ENCODE results near the gene USP17L17.
"Not testable (repeated sequence)": the region's sequence is repeated elsewhere in the genome, so short reads cannot be mapped to it uniquely, and the experiment has no call there.

GRCh38 chr4:9271719-9272118 is 28.0 kb downstream of the USP17L17 start:
- TF ChIP-seq, protein P1, sequence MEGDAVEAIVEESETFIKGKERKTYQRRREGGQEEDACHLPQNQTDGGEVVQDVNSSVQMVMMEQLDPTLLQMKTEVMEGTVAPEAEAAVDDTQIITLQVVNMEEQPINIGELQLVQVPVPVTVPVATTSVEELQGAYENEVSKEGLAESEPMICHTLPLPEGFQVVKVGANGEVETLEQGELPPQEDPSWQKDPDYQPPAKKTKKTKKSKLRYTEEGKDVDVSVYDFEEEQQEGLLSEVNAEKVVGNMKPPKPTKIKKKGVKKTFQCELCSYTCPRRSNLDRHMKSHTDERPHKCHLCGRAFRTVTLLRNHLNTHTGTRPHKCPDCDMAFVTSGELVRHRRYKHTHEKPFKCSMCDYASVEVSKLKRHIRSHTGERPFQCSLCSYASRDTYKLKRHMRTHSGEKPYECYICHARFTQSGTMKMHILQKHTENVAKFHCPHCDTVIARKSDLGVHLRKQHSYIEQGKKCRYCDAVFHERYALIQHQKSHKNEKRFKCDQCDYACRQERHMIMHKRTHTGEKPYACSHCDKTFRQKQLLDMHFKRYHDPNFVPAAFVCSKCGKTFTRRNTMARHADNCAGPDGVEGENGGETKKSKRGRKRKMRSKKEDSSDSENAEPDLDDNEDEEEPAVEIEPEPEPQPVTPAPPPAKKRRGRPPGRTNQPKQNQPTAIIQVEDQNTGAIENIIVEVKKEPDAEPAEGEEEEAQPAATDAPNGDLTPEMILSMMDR (IDR thresholded peaks at IDR 0.05 in 2 of 3, conservative IDR thresholded peaks at IDR 0.05 in 1 of 3; ENCODE audit: borderline replicate concordance in 1 of 3, insufficient read depth in 1 of 3, low read depth in 2 of 3, low read length in 2 of 3), result not testable (repeated sequence)
- TF ChIP-seq POLR2A (IDR thresholded peaks at IDR 0.05; ENCODE audit: borderline replicate concordance, extremely low read depth, insufficient read depth, insufficient read length); YY1 (IDR thresholded peaks at IDR 0.05; ENCODE audit: extremely low read depth, insufficient replicate concordance, low read depth, low read length); POLR2AphosphoS5 (IDR thresholded peaks at IDR 0.05; ENCODE audit: low read depth, low read length); ZFX (IDR thresholded peaks at IDR 0.05); EGR1 (IDR thresholded peaks at IDR 0.05; ENCODE audit: low read depth); REST (IDR thresholded peaks at IDR 0.05; ENCODE audit: low read depth); ZNF274 (IDR thresholded peaks at IDR 0.05; ENCODE audit: low read depth, low read length); JUND (IDR thresholded peaks at IDR 0.05); ELF1 (IDR thresholded peaks at IDR 0.05; ENCODE audit: borderline replicate concordance, low read depth); EZH2 (IDR thresholded peaks at IDR 0.05); SP1 (IDR thresholded peaks at IDR 0.05; ENCODE audit: low read depth): not testable (repeated sequence)
- TF ChIP-seq, protein P2, sequence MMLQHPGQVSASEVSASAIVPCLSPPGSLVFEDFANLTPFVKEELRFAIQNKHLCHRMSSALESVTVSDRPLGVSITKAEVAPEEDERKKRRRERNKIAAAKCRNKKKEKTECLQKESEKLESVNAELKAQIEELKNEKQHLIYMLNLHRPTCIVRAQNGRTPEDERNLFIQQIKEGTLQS (IDR thresholded peaks at IDR 0.05), result not testable (repeated sequence)
- TF ChIP-seq, protein P3, sequence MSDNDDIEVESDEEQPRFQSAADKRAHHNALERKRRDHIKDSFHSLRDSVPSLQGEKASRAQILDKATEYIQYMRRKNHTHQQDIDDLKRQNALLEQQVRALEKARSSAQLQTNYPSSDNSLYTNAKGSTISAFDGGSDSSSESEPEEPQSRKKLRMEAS (IDR thresholded peaks at IDR 0.05), result not testable (repeated sequence)

Measured in HCT116 (cell line).